ENCODE results near the gene SULT1A1.

GRCh38 chr16:28617874-28618273, 8.0 kb upstream of the SULT1A1 start:
- TF ChIP-seq POLR2A (IDR thresholded peaks at IDR 0.05), result no peak
- TF ChIP-seq CTCF (IDR thresholded peaks at IDR 0.05), result no peak
